Suprapubic skin (tissue), 4 donors: Measurements from ENCODE around the gene ST7L.

Experiments used
- POLR2A ChIP-seq, 2 donors: fragments of 450-650 bp; IDR thresholded peaks; one replicate each; pipeline ENCODE4 v1.6.1; 2017; ENCODE audit warnings: antibody characterized with exemption in 2 of 2, mild to moderate bottlenecking in 2 of 2, moderate library complexity in 2 of 2
- POLR2AphosphoS5 ChIP-seq, 3 donors: sonication (generic); formaldehyde crosslinking; IDR thresholded peaks; one replicate each; pipeline ENCODE4 v1.6.1; 2017; ENCODE audit warnings: antibody characterized with exemption in 3 of 3
- TF ChIP-seq, protein P1 (sequence below), 2 donors: fragments of 200-600 bp in 1 of 2; fragments of 450-650 bp in 1 of 2; sonication (generic) in 1 of 2; IDR thresholded peaks; one replicate each; pipeline ENCODE4 v1.5.1; 2016 to 2019; ENCODE audit warnings: antibody characterized with exemption in 2 of 2, mild to moderate bottlenecking in 1 of 2, moderate library complexity in 1 of 2

DNA sequence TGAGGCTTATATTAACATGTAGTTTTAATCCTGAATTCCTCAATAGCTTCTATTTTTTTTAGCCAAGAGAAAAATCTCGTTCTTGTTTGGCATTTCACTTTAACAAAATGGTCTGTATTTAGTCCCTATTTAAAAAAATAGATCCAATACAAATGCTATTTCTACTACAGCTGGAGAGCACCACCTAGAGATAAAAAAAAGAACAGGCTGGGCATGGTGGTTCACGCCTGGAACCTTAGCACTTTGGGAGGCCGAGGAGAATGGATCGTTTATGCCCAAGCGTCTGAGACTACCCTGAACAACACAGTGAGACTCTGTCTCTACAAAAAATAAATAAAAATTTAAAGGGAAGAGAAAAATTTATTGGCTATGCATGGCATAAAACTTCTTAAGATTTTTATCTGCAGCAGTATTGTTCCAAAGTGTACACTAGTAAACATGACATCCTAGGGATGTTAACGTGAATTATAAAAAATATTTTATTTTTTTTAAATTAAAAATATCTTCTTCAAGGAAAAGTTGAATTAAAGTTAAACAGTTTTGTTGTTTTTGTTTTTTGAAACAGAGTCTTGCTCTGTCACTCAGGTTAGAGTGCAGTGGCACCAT, 4.4 kb downstream of the ST7L start:
- TF ChIP-seq, protein P1, sequence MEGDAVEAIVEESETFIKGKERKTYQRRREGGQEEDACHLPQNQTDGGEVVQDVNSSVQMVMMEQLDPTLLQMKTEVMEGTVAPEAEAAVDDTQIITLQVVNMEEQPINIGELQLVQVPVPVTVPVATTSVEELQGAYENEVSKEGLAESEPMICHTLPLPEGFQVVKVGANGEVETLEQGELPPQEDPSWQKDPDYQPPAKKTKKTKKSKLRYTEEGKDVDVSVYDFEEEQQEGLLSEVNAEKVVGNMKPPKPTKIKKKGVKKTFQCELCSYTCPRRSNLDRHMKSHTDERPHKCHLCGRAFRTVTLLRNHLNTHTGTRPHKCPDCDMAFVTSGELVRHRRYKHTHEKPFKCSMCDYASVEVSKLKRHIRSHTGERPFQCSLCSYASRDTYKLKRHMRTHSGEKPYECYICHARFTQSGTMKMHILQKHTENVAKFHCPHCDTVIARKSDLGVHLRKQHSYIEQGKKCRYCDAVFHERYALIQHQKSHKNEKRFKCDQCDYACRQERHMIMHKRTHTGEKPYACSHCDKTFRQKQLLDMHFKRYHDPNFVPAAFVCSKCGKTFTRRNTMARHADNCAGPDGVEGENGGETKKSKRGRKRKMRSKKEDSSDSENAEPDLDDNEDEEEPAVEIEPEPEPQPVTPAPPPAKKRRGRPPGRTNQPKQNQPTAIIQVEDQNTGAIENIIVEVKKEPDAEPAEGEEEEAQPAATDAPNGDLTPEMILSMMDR (IDR thresholded peaks at IDR 0.05): peak; percentile 7 to 48
- TF ChIP-seq POLR2AphosphoS5 (IDR thresholded peaks at IDR 0.05) (no peak), POLR2A (IDR thresholded peaks at IDR 0.05) (no peak)
